ENCODE measurements around the gene PNPLA2.

Gene PNPLA2

DNA sequence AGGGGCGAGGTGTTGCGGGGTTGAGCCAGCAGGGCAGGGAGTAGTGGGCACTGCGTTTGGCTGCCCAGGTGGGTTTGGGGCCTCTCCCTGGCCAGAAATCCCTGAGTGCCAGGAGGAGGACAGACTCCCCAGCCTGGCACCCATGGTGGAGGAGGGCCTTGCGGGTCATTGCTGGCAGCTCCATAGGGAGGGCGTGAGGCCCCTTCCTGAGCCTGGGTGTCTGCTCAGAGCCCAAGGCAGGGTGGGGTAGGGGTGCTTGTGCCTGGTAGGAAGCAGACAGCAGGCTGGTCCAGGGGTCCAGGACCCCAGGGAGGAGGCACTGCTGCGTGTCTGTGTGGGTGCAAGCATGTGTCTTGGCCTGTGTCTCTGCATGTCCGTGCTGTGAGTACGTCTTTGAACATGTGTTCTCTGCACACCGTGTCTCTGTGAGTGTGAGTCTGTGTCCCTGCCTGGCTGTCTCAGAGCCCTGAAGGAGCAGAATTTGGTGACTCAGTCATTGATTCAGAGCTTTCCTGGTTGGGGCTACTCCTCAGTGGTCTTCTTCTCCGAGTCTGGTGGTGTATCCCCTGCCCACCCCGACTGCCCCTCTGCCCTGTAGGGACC, 27.9 kb downstream of the PNPLA2 start:
- DNase-seq, result no peak

DNA sequence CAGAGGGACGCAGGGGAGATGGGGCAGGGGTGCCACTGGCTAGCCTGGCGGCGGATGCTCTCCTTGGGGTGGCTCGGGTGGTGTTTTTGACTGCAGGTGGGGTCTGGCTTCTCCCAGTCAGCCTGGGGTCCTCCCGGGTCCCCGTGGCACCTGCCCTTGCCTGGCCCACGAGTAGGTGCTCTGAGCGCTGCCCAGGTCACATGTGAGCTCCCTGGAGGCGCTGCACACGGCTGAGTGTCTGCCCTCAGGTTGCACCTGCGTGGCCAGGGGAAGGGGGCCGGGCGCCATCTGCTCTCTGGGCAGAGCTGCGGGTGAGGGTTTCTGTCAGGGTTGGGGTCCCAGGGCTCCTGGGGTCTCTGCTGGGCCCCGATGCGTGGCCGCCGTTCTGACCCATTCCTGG, 29.2 kb downstream of the PNPLA2 start:
- no peak for DNase-seq

DNA sequence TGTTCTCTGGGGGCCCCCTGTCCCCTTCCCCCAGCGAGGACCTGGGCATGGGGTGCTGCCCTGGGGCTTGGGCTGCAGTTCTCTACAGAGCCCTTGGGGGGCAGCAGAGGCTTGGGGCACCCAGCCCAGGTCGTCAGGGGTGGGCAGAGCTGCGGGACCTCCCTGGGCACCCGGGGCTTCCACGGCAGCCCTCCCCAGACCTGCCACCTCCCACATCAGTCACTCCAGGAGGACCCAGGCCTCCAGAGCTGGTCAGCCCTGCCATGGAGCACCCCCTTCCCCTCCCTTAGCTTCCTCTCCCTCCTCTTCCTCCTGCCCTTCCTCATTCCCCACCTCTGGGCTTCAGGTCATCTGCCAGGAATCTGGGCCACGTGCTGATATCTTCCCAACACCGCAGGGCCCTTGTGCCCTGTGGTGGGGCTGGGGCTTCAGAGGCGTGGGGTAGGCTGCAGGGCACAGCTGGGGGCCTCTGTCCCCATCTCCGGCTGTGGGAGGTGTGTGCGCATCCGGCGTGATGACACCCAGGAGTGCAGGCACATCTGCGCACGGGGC, 29.7 kb downstream of the PNPLA2 start:
- no peak for DNase-seq

DNA sequence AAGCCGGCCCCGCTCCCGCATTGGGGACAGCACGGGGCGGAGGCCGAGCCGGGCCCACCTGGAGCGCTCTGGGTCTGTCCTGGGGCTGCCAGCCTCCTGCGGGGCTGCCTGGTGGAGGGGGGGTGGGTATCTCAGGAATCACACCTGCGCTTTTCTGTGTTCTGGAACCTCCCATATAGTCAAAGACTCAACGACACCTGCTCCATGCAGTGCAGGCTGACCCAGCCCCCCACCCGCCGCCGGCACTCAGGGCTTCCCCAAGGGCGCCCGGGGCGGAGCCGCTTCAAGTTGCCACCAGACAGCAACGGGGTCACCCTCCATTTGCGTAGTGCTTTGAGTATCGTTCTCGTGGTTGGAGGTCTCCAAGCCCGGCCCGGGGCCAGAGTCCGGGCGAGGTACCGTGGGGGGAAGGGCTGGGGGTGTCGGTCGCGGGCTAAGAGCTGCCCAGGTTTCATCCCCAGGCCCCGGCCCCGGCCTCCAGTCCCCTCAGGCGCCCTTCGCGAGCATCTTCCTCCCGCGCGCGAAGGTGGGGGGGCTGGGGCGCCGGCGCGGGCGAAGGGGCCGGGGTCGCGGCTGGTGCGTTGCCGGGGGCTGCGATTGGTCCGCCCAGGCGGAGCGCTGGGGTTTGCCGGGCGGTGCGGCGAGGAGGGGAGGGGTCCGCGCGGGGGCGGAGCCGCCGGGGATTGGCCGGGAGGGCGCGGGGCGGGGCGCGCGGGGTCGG, 30.6 kb downstream of the PNPLA2 start:
- DNase-seq, result no peak

DNA sequence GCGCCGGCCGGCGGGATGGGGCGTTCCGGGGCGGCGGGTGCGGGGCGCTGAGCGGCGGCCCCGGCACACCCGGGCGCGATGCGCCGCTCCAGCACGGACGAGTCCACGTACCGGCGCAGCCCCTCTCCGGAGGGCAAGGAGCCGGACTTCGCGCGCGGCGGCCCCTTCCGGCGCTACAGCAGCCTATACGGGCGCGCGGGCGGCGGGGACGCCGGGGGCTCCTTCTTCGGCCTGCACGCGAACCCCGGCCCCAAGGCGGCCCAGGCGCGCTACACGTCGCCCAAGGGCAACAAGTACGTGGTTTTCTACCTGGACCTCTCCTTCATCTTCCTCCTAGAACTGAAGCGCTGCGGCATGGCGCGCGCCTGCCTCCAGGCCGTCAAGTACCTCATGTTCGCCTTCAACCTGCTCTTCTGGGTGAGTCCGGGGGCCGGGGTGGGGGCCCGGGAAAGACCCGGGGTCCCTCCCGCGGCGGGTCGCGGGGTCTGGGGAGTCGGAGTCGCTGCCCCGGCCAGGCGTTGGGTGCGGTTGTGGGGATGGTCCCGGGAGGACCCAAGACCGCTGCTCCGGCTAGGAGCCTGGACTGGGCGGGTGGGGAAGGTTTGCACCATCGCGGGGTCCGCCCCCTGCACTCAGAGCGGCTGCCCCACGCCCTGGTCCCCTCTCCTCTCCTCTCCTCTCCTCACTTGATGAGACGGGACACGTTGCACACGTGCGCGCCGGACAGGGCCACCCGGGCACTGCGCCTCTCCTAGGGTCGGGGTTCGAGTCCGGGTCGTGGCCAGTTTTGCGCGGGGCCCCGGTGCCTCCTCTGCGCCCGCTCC, 31.4 kb downstream of the PNPLA2 start:
- DNase-seq, result no peak

DNA sequence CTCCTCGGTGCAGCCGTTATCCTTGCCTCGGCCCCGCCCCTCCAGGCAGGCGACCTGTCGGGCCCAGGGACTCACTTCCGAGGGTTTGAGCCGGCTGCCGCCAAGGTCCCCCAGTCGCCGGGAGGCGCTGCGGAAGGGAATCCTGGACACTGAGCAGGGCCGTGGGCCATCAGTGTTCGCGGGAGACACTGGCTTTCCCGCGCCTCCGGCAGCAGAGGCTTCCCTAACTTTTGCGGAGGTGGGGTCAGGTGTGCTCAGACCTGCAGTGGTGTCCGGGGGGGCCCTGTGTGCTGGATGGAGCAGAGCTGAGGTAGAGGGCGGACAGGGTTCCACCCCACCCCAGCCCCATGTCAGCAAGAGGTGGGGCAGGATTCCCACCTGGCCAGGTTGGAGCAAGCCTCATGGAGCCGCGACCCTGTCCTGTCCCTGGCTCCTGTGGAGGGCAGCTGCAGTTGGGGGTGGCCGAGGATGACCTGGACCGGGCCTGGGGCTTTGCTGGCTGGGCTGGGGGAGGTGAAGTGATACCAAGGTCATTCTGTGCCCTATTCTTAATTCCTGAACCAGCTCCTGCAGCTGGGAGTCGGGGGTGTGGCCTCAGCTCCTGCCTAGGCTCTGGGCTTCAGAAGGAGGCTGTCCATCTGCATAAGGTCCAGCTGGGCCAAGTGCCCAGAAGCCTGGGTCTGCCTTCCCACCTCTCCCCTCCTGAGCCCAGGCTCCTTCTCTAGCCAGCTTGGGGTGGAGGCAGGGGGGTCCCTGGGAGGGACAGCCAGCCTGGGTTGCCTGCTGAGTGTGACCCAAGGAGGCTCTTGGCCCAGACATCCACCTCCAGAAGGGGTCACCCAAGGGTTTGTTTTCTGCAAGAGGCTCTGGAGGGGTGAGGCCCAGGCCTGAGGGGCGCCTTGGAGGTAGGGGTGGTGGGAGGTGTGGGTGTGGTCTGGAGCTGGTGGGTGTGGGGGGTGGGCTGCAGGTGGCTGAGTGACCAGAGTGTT, 32.4 kb downstream of the PNPLA2 start:
- no peak for DNase-seq

DNA sequence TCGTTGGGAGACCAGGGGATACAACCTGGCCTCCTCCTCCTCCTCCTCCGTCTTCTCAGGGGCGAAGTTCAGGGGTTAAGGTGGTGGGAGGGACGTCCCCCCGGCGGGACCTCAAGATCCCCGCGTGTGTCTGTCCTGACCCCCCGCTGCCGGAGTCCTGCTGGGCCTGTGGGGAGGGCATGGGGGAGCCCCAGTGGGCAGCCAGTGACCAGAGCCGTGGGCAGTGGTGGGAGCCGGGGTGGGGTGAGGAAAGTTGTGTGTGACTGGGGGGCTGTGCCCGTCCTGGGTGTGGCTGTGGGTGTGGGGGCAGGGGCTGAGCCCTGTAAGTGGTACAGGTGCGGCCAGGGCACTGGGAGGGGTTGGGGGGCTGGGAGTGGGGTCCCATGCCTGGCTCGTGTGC, 34.0 kb downstream of the PNPLA2 start:
- DNase-seq, result no peak

DNA sequence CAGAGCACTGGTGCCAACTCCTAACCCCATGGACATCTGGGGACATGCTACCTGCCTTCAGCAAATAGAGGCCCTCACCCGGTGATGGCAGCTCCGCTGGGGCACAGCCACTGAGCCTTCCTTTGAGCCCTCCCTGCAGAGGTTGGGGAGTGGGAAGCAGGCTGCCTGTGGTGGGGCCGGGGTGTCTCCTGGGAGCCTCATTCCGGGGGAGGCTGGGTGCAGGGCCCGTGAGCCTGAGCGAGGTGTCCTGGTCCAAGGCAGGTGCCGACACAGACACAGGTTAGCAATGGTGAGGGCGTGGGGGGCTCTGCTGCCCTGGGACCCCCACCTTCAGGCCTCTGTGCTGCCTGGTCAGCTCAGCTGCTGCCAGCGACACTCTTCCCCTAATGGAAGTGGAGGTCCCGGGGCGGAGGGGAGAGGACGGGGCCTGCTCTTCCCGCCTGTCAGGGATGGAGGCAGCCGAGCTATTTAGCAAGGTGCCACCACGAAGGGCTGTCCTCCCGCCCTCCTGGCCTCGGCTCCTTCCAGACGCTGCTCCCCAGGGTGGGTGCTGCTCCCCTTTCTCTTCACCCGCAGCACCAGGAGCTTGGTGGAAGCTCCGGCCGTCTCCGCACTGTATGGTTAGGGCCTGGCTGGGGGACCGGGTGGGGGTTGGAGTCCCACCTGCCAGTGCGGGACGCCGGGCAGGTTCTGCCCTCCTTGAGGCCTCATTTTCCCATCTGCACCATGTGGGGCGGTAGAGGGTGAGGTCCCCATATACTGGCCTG, 35.2 kb downstream of the PNPLA2 start:
- DNase-seq, result no peak

DNA sequence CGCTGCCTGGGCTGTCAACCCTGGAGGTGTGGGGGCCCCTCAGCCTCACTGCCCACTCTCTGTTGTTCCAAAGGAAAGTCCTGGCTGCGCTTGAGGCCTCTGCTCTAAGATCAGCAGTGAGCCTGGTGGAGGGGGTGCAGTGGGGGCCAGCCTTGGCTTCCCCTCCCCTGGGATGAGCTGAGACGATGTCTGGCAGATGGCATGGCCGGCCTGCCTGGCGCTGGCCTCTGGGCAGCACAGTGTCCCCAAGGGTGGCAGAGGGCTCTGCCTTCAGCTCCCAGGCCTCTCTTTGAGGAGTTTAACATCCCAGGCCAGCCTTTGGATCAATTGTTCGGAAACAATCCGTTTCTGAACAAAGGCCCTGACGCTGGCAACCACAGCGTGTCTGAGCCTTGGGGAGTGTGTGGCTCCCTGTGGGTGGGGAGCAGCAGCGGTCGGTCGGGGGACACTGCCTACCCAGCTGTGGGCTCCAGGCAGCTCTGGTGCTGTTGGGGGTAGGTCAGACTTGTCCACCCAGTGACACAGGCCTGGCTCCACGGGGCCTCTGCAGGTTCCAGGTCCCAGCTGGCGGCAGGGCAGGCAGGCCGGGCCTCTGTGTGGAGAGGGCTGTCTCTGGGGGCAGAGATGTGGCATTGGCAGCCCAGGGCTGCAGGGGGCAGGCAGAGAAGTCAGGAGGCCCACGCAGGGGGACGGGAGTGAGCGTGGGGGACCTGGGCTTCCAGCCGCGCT, 36.1 kb downstream of the PNPLA2 start:
- no peak for DNase-seq

DNA sequence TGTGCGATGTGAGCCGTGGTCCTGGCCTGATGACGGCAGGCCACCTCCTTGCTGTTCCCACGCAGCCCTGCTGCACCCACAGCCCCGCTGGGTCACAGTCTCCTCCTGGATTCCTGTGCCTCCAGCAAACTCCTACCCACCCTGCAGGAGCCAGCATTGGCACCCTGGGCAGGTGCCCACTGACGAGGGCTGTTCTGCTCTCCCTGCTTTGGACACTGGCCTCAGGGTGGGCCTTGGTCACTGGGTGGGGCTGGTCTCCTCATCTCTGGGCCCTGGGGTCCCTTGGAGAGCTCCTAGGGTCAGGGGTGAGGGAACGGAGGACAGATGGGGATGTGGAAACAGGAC, 36.6 kb downstream of the PNPLA2 start:
- DNase-seq, result no peak

DNA sequence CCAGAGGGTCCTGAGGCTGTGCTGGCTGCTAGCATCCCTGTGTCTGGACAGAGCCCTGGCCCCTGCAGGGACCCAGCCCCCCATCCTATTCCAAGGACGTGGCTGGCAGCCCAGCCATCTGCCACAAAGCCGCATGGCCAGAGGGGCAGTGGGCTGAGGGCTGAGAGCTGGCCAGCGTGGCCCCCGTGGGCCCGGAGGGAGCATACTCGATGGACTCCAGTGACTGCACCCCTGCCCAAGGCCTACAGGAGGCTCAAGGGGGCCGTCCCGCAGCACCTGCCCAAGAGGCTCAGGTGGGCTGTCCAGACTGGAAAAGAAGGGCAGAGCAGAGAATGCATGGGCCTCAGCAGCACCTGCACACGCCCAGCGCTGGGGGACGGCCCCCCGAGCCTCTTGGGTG, 37.1 kb downstream of the PNPLA2 start:
- no peak for DNase-seq

DNA sequence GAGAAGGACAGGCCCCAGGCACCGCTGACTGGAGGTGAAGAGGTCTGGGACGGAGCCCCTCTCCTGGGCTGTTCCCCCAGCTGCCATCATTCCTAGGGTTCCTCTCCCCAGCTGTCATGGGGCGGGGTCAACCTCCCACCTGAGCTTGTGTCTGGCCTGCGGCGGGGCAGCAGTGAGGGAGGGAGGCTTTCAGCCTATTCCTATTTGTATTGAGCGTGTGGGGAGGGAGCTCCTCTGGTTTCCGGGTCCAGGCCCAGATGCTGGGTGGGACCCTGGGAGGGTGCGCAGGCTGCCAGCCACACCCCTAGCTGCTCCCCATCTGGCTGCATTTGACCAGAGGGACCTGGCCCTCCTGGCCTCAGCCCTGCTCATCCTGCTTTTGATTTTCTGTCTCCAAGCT, 37.7 kb downstream of the PNPLA2 start:
- no peak for DNase-seq

DNA sequence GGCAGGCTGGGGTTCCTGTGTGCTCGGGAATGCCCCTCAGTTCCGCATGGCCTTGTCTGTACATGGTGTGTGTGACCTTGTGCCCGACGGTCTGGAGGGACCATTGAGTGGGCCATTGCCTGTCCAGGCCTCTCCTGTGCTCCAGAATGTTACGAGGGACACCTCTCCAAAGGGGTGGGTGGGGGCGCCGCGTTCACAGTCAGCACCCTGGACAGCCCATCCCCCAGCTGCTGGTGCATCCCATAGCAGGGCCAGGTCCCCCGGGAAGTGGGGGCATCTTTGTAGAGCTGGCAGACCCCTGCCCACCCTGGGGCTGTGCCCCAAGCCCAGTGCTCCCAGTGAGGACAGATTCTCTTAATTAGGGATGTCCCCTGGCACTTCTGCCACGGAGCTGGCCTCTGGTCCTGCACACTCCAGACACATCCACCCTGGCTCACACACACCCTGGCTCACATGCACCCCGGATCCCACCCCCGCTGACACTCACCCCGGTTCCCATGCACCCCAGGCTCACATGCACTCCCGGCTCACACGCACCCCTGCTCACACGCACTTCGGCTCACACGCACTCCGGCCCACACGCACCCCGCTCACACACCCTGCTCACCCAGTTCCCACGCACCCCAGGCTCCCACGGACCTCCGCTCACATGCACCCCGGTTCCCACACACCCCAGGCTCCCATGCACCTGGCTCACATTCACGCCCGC, 39.5 kb downstream of the PNPLA2 start:
- no peak for DNase-seq

DNA sequence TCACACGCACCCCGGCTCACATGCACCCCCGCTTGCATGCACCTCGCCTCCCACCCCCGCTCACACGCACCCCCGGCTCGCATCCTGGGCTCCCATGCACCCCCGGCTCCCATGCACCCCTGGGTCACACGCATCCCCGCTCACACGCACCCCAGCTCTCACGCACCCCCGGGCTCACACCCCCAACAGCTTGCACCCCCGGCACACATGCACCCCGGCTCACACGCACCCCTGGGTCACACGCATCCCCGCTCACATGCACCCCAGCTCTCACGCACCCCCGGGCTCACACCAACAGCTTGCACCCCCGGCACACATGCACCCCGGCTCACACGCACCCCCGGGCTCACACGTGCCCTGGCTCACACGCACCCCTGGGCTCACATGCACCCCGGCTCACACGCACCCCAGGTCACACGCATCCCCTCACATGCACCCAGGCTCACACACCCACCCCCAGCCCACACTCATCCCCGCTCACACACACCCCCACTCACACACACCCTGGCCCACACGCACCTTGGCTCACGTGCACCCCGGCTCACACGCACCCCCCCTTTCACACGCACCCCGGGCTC, 40.1 kb downstream of the PNPLA2 start:
- no peak for DNase-seq

DNA sequence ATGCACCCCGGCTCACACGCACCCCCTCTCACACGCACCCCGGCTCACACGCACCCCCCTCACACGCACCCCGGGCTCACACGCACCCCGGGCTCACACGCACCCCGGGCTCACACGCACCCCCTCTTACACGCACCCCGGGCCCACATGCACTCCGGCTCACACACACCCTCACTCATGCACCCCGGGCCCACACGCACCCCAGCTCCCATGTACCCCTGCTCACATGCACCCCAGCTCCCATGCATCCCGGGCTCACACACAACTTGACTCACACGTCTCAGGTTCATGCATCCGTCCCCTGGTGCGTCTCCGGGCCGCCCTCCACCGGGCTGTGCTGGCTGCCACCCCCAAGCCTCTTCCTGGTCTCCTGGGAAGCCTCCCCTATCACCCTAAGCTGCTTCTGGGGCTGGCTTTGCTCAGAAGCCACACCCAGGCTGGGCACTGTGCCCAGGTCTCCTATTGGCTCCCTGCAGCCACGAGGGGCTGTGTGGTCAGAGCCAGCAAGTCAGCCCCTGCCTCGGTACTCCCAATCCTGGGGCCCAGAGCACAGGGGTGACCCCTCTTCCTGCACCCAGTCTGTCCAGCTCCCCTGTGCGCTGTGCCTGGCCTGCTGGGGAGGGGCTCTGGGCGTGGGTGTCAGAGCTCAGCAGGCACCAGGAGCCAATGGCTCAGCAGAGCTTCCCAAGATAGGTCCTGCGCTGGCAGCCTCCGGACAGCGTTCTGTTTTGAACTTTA, 40.8 kb downstream of the PNPLA2 start:
- no peak for DNase-seq

DNA sequence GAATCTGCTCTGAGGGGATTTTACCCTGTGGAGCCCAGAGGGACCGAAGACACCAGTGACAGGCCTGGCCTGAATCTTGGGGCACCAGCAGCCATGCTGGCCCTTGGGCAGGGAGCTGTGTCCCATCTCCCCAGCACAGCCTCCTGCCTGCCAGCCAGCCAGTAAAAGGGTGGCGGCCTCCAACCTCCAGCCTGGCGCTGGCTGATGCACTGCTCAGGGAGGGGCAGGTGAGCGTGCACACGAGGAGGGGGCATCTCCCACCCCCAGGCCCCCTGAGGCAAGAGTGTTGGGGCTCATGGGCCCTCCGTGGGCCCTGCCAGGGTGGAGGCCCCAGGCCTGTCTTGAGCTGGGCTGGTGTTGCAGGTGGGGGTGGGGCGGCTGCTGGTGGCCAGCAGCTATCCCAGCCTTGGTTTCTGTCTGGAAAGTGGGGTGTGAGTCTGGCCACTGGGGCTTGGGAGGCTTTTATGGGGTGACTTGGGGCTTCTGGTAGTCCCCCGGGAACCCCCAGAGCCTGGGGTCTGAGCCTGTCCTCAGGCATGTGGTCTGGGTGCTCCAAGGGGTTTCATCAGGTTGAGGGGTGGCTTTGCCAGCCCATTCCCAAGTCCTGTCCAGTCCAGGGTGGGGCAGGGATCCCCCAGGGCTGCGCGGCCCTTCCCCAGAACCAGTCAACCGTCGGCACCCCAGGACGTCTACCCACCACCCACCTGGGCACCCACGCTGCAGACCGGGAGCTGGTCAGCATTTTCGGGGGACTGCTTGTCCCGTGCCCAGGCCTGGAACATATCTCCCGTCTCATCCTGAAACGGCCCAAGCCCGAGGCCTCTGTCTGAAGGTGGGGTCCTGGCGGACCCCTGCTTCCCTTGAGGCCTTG, 41.8 kb downstream of the PNPLA2 start:
- no peak for DNase-seq

DNA sequence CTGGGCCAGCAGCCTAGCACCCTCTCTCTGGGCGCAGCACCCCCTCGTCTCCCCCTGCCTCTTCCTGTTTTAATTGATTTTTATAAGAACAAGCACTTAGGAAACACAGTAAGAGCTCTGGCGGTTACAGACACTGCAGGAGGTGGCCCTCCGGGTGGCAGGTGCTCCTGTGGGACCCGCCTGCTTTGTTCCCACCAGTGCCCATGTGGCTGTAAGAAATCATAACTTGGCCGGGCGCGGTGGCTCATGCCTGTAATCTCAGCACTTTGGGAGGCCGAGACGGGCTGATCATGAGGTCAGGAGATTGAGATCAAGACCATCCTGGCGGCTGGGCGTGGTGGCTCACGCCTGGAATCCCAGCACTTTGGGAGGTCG, 42.4 kb downstream of the PNPLA2 start:
- DNase-seq, result no peak

DNA sequence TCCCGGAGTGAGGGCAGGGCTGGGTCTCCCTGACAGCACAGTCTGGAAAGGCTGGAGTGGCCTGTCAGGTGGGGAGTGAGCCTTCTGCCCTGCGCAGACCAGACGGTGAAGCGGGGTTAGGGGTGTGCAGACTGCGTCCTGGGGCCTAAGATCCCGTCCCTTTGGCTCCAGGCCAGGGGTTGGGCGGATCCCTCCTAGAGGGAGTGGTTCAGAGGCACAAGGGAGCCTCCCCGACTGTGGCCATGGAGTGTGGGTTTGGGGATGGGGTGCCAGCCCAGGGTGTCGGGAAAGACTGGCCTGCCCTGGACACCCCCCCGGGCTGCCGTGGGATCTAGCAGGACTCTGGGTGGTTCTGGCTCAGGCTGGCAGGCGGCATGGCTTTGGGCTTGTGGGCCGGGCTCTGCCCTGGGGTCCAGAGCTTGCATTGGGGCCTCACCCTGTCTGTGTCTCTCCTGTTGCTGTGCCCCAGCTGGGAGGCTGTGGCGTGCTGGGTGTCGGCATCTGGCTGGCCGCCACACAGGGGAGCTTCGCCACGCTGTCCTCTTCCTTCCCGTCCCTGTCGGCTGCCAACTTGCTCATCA, 43.5 kb downstream of the PNPLA2 start:
- DNase-seq, result no peak

Data from GDM1 (cell line).